ENCODE measurements around the gene MOCS3.
A peak's percentile ranks its signal among the peaks of the same experiment; 100 is the strongest.

MOCS3 gene

GRCh38 chr20:50933589-50933988 lies 25.0 kb upstream of the MOCS3 start:
- no peak for DNase-seq (ENCODE audit: insufficient read length)
- TF ChIP-seq TAF1 (IDR thresholded peaks at IDR 0.05; ENCODE audit: borderline replicate concordance, low read depth, low read length) (no peak), POLR2AphosphoS5 (IDR thresholded peaks at IDR 0.05; ENCODE audit: low read depth, low read length) (no peak), POLR2A (IDR thresholded peaks at IDR 0.05; ENCODE audit: low read depth, low read length) (no peak)
- no peak for FAIRE-seq

GRCh38 chr20:50943069-50943468 lies 15.5 kb upstream of the MOCS3 start:
- DNase-seq (ENCODE audit: insufficient read length) = no peak
- TF ChIP-seq TAF1 (IDR thresholded peaks at IDR 0.05; ENCODE audit: borderline replicate concordance, low read depth, low read length) (no peak), POLR2A (IDR thresholded peaks at IDR 0.05; ENCODE audit: low read depth, low read length) (no peak), POLR2AphosphoS5 (IDR thresholded peaks at IDR 0.05; ENCODE audit: low read depth, low read length) (no peak)
- no peak for FAIRE-seq

- DNase-seq (ENCODE audit: insufficient read length) = no peak
- no peak for FAIRE-seq
- TF ChIP-seq TAF1 (IDR thresholded peaks at IDR 0.05; ENCODE audit: borderline replicate concordance, low read depth, low read length) (no peak), POLR2A (IDR thresholded peaks at IDR 0.05; ENCODE audit: low read depth, low read length) (no peak), POLR2AphosphoS5 (IDR thresholded peaks at IDR 0.05; ENCODE audit: low read depth, low read length) (no peak)
Measured at GRCh38 chr20:50948132-50948785, 10.4 kb upstream of the MOCS3 start.

GRCh38 chr20:50953196-50953595 lies 5.4 kb upstream of the MOCS3 start:
- FAIRE-seq = no peak
- TF ChIP-seq POLR2A (IDR thresholded peaks at IDR 0.05; ENCODE audit: low read depth, low read length) = no peak
- TF ChIP-seq TAF1 (IDR thresholded peaks at IDR 0.05; ENCODE audit: borderline replicate concordance, low read depth, low read length) = no peak
- TF ChIP-seq POLR2AphosphoS5 (IDR thresholded peaks at IDR 0.05; ENCODE audit: low read depth, low read length) = no peak

GRCh38 chr20:50953821-50954220 lies 4.8 kb upstream of the MOCS3 start:
- TF ChIP-seq TAF1 (IDR thresholded peaks at IDR 0.05; ENCODE audit: borderline replicate concordance, low read depth, low read length) (no peak), POLR2AphosphoS5 (IDR thresholded peaks at IDR 0.05; ENCODE audit: low read depth, low read length) (no peak), POLR2A (IDR thresholded peaks at IDR 0.05; ENCODE audit: low read depth, low read length) (no peak)
- DNase-seq (ENCODE audit: insufficient read length) (no peak), FAIRE-seq (no peak)

More at GRCh38 chr20:50953196-50953595, 5.4 kb upstream of the MOCS3 start:
- DNase-seq (ENCODE audit: insufficient read length) = no peak

- DNase-seq (ENCODE audit: insufficient read length) (no peak), FAIRE-seq (no peak)
- no peak for TF ChIP-seq POLR2AphosphoS5 (IDR thresholded peaks at IDR 0.05; ENCODE audit: low read depth, low read length)
- TF ChIP-seq TAF1 (IDR thresholded peaks at IDR 0.05; ENCODE audit: borderline replicate concordance, low read depth, low read length) = no peak
- TF ChIP-seq POLR2A (IDR thresholded peaks at IDR 0.05; ENCODE audit: low read depth, low read length) = no peak
Measured at GRCh38 chr20:50957276-50957675, 1.3 kb upstream of the MOCS3 start.

GRCh38 chr20:50957798-50958614 lies 612 bp upstream of the MOCS3 start, which contains the start of gene DPM1:
Gene DPM1, minus strand, starts transcription at chr20:50958532. Its CDS starts 9 bp downstream, at chr20:50958523.
- FAIRE-seq (no peak), DNase-seq (ENCODE audit: insufficient read length) (peak; percentile 66)
- TF ChIP-seq POLR2A (IDR thresholded peaks at IDR 0.05; ENCODE audit: low read depth, low read length) (peak; percentile 99), POLR2AphosphoS5 (IDR thresholded peaks at IDR 0.05; ENCODE audit: low read depth, low read length) (peak; percentile 98), TAF1 (IDR thresholded peaks at IDR 0.05; ENCODE audit: borderline replicate concordance, low read depth, low read length) (peak; percentile 100)

GRCh38 chr20:50959543-50960126 lies 1.0 kb downstream of the MOCS3 start:
- TF ChIP-seq POLR2A (IDR thresholded peaks at IDR 0.05; ENCODE audit: low read depth, low read length) (no peak), POLR2AphosphoS5 (IDR thresholded peaks at IDR 0.05; ENCODE audit: low read depth, low read length) (no peak), TAF1 (IDR thresholded peaks at IDR 0.05; ENCODE audit: borderline replicate concordance, low read depth, low read length) (no peak)
- DNase-seq (ENCODE audit: insufficient read length) (no peak), FAIRE-seq (no peak)

GRCh38 chr20:50967586-50967985 lies 9.0 kb downstream of the MOCS3 start:
- FAIRE-seq (no peak), DNase-seq (ENCODE audit: insufficient read length) (no peak)
- TF ChIP-seq POLR2AphosphoS5 (IDR thresholded peaks at IDR 0.05; ENCODE audit: low read depth, low read length) = no peak
- TF ChIP-seq TAF1 (IDR thresholded peaks at IDR 0.05; ENCODE audit: borderline replicate concordance, low read depth, low read length) = no peak
- no peak for TF ChIP-seq POLR2A (IDR thresholded peaks at IDR 0.05; ENCODE audit: low read depth, low read length)

GRCh38 chr20:50968289-50968688 lies 9.7 kb downstream of the MOCS3 start:
- DNase-seq (ENCODE audit: insufficient read length) (no peak), FAIRE-seq (no peak)
- TF ChIP-seq TAF1 (IDR thresholded peaks at IDR 0.05; ENCODE audit: borderline replicate concordance, low read depth, low read length) (no peak), POLR2A (IDR thresholded peaks at IDR 0.05; ENCODE audit: low read depth, low read length) (no peak), POLR2AphosphoS5 (IDR thresholded peaks at IDR 0.05; ENCODE audit: low read depth, low read length) (no peak)

- no peak for TF ChIP-seq POLR2A (IDR thresholded peaks at IDR 0.05; ENCODE audit: low read depth, low read length)
- TF ChIP-seq TAF1 (IDR thresholded peaks at IDR 0.05; ENCODE audit: borderline replicate concordance, low read depth, low read length) = no peak
- no peak for TF ChIP-seq POLR2AphosphoS5 (IDR thresholded peaks at IDR 0.05; ENCODE audit: low read depth, low read length)
- FAIRE-seq (no peak), DNase-seq (ENCODE audit: insufficient read length) (no peak)
Measured at GRCh38 chr20:50969435-50969834, 10.8 kb downstream of the MOCS3 start.
